Measurements from ENCODE around the gene DOCK2.
"Not testable (repeated sequence)": the region's sequence is repeated elsewhere in the genome, so short reads cannot be mapped to it uniquely, and the experiment has no call there.

DOCK2 gene

DNA sequence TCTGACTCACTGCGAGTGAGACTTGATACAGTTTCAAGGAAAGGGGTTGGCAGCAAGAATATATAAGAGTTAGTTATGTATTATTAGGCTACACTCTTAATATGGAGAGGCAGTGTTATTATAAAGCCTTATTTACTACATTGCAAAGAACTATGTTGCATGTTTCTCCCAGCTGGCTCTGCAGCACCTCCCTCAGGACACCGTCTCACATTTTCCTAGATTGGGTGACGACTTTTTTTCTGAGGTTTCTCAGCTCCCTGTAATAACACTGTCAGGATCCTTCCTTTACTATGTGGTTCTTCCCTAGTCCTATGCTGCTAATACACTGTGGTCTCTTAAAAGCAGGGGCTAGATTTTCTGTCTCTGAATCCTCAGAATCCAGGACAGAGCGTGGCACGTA, 189.5 kb downstream of the DOCK2 start:
- no peaks in the 10 kb centered on the region for H3K36me3 ChIP-seq (ENCODE audit: control insufficient read depth, insufficient read depth, low read length)
- H3K27me3 ChIP-seq (ENCODE audit: control insufficient read depth, insufficient read depth, low read length), result no peaks in the 10 kb centered on the region
- no peak overlapping the region for H3K27ac ChIP-seq (ENCODE audit: low read depth, low read length)
- no peaks in the 10 kb centered on the region for H3K4me1 ChIP-seq (ENCODE audit: control insufficient read depth, insufficient read depth, low read length)
- H3K9ac ChIP-seq (ENCODE audit: low read length), result no peak overlapping the region
- H3K9me3 ChIP-seq (ENCODE audit: control insufficient read depth, insufficient read depth, low read depth, low read length), result 0 out of 2 replicates have a peak, but pooled peaks cover 2% of the 10 kb centered on the region
- no peak overlapping the region for H3K4me3 ChIP-seq (ENCODE audit: low read depth, low read length)

DNA sequence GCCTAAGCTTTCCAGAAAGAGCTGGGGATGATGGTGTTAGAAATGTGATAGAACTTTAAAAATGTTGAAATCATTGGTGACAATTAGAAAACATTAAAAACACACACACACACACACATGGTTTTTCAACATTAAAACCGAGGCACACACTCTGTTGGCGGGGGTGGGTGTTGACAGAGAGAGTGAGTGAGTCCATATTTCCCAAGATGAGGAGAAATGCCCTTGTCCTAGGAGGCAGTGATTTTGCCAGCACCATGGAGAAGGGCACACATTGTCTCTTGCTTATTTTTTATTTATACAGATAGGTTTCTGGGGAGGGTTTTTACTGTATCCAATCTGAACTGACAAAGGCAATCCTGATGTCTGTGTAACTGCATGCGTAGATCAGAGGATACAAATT, 190.7 kb downstream of the DOCK2 start:
- Histone ChIP-seq H3K27me3 (ENCODE audit: control insufficient read depth, insufficient read depth, low read length) (no peaks in the 10 kb centered on the region), H3K9me3 (ENCODE audit: control insufficient read depth, insufficient read depth, low read depth, low read length) (0 out of 2 replicates have a peak, but pooled peaks cover 2% of the 10 kb centered on the region), H3K4me1 (ENCODE audit: control insufficient read depth, insufficient read depth, low read length) (no peaks in the 10 kb centered on the region), H3K4me3 (ENCODE audit: low read depth, low read length) (no peak overlapping the region), H3K9ac (ENCODE audit: low read length) (no peak overlapping the region), H3K36me3 (ENCODE audit: control insufficient read depth, insufficient read depth, low read length) (no peaks in the 10 kb centered on the region), H3K27ac (ENCODE audit: low read depth, low read length) (no peak overlapping the region)

DNA sequence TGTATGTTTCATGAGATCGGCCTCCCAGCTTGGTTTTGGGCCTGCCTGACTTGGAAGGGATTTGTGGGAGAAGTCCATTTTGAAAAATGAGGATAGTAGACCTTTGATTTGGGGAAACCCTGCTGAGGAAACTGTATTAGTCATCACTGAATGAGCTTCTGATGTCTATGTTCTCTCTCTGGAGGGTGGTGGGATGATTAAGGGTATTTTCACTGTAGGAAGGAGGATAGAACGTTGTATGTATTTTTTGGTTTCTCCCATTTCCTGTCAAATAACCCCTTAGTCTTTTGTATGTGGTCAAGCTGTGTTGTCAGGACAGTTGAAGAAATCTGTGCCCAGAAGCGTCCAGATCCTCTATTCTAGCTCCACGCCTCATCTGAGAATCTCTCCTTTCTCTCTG, 191.3 kb downstream of the DOCK2 start:
- Histone ChIP-seq H3K9ac (ENCODE audit: low read length) (no peak overlapping the region), H3K27me3 (ENCODE audit: control insufficient read depth, insufficient read depth, low read length) (no peaks in the 10 kb centered on the region), H3K4me3 (ENCODE audit: low read depth, low read length) (no peak overlapping the region), H3K27ac (ENCODE audit: low read depth, low read length) (no peak overlapping the region), H3K9me3 (ENCODE audit: control insufficient read depth, insufficient read depth, low read depth, low read length) (0 out of 2 replicates have a peak, but pooled peaks cover 2% of the 10 kb centered on the region), H3K4me1 (ENCODE audit: control insufficient read depth, insufficient read depth, low read length) (no peaks in the 10 kb centered on the region), H3K36me3 (ENCODE audit: control insufficient read depth, insufficient read depth, low read length) (no peaks in the 10 kb centered on the region)

DNA sequence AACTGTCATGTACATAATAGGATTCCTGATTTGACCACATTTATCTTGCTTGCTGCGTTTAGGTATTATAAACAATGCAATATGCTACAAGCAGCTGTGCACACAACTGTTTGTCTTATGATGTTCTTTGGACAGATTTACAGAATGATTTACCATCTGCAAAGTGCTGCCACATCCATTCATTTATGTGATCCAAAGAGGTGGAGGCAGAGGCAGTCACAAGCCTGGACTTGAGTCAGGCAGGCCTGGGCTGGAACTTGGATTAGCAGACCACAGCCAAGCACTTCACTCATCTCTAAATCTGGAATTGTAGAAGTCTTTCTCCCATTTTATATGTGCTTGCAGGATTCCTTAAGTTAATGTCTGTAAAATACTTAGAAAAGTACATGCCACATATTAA, 194.3 kb downstream of the DOCK2 start:
- H3K27ac ChIP-seq (ENCODE audit: low read depth, low read length), result no peak overlapping the region

DNA sequence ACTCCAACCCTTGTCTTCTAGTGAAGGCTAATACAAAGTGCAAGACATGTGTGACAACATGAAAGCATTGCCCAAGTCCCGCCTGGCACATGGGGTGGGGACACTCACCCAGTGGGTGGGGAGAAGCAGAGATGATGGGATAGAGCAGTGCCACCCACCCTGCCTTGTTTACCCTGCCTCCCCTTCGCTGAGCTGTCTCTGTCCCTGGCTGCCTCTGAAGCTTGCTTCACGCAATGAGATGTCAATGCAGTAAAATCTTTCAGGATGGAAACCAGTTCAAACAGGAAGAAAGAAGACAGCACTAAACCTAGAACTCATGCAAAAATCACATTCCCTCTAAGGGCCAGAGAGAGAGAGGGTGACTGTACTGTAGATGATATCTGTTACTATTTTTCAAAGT, 195.2 kb downstream of the DOCK2 start:
- no peak overlapping the region for H3K9ac ChIP-seq (ENCODE audit: low read length)
- H3K27me3 ChIP-seq (ENCODE audit: control insufficient read depth, insufficient read depth, low read length), result no peaks in the 10 kb centered on the region
- no peaks in the 10 kb centered on the region for H3K36me3 ChIP-seq (ENCODE audit: control insufficient read depth, insufficient read depth, low read length)
- H3K27ac ChIP-seq (ENCODE audit: low read depth, low read length), result no peak overlapping the region
- H3K4me3 ChIP-seq (ENCODE audit: low read depth, low read length), result no peak overlapping the region
- no peaks in the 10 kb centered on the region for H3K9me3 ChIP-seq (ENCODE audit: control insufficient read depth, insufficient read depth, low read depth, low read length)
- H3K4me1 ChIP-seq (ENCODE audit: control insufficient read depth, insufficient read depth, low read length), result no peaks in the 10 kb centered on the region

More for the DNA sequence above, 194.3 kb downstream of the DOCK2 start:
- no peaks in the 10 kb centered on the region for H3K27me3 ChIP-seq (ENCODE audit: control insufficient read depth, insufficient read depth, low read length)
- no peaks in the 10 kb centered on the region for H3K36me3 ChIP-seq (ENCODE audit: control insufficient read depth, insufficient read depth, low read length)
- H3K9me3 ChIP-seq (ENCODE audit: control insufficient read depth, insufficient read depth, low read depth, low read length), result no peaks in the 10 kb centered on the region
- no peak overlapping the region for H3K9ac ChIP-seq (ENCODE audit: low read length)
- H3K4me1 ChIP-seq (ENCODE audit: control insufficient read depth, insufficient read depth, low read length), result no peaks in the 10 kb centered on the region
- no peak overlapping the region for H3K4me3 ChIP-seq (ENCODE audit: low read depth, low read length)

DNA sequence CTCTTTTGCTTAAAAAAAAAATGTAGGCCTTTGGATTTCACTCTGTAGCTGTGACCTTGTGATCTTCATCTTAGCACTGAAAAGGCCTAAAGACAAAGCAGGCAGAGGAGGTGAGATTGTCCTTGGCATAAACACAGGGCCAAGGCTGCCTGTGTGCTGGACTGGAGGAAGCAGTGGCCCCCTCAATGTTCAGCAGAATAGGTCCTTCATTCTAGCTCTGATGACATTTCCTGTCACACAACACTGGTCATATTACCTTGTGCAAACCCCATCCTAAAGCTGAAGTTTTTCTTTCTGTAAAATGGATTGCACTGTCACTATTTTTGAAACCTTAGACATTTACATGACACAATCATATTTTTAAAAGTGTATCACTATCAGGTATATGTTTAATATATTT, 195.8 kb downstream of the DOCK2 start:
- no peaks in the 10 kb centered on the region for H3K27me3 ChIP-seq (ENCODE audit: control insufficient read depth, insufficient read depth, low read length)
- no peaks in the 10 kb centered on the region for H3K36me3 ChIP-seq (ENCODE audit: control insufficient read depth, insufficient read depth, low read length)
- no peak overlapping the region for H3K9ac ChIP-seq (ENCODE audit: low read length)
- H3K4me1 ChIP-seq (ENCODE audit: control insufficient read depth, insufficient read depth, low read length), result no peaks in the 10 kb centered on the region
- H3K9me3 ChIP-seq (ENCODE audit: control insufficient read depth, insufficient read depth, low read depth, low read length), result no peaks in the 10 kb centered on the region
- no peak overlapping the region for H3K27ac ChIP-seq (ENCODE audit: low read depth, low read length)
- H3K4me3 ChIP-seq (ENCODE audit: low read depth, low read length), result no peak overlapping the region

DNA sequence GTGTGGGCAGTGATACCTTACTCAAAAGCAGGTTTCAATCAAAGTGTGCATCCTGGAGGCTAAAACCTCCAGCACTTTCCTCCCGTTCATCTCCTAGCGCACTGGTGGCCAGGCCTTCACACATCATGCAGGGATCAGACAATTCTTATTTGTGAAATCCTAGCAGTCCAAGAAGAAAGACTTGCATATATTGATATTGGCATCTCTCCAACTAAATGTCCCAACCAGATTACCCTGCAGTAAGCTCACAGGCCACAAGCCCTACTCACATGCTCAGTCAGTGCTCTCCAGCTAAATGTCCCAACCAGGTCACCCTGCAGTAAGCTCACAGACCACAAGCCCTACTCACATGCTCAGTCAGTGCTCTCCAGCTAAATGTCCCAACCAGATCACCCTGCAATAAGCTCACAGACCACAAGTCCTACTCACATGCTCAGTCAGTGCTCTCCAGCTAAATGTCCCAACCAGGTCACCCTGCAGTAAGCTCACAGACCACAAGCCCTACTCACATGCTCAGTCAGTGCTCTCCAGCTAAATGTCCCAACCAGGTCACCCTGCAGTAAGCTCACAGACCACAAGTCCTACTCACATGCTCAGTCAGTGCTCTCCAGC, 196.7 kb downstream of the DOCK2 start:
- H3K9me3 ChIP-seq (ENCODE audit: control insufficient read depth, insufficient read depth, low read depth, low read length); H3K27ac ChIP-seq (ENCODE audit: low read depth, low read length); H3K9ac ChIP-seq (ENCODE audit: low read length); H3K4me3 ChIP-seq (ENCODE audit: low read depth, low read length); H3K4me1 ChIP-seq (ENCODE audit: control insufficient read depth, insufficient read depth, low read length); H3K27me3 ChIP-seq (ENCODE audit: control insufficient read depth, insufficient read depth, low read length); H3K36me3 ChIP-seq (ENCODE audit: control insufficient read depth, insufficient read depth, low read length): not testable (repeated sequence)

DNA sequence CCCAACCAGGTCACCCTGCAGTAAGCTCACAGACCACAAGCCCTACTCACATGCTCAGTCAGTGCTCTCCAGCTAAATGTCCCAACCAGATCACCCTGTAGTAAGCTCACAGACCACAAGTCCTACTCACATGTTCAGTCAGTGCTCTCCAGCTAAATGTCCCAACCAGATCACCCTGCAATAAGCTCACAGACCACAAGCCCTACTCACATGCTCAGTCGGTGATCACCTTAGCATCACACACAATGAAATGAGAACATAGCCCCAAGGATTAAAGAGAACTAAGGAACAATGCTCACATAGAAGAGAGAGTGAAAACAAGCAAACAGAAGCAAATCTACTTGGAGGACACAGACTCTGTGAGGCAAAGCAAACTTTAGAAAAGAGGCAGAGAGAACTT, 197.5 kb downstream of the DOCK2 start:
- not testable (repeated sequence) for H3K36me3 ChIP-seq (ENCODE audit: control insufficient read depth, insufficient read depth, low read length); H3K9ac ChIP-seq (ENCODE audit: low read length); H3K27ac ChIP-seq (ENCODE audit: low read depth, low read length); H3K9me3 ChIP-seq (ENCODE audit: control insufficient read depth, insufficient read depth, low read depth, low read length); H3K4me3 ChIP-seq (ENCODE audit: low read depth, low read length); H3K4me1 ChIP-seq (ENCODE audit: control insufficient read depth, insufficient read depth, low read length); H3K27me3 ChIP-seq (ENCODE audit: control insufficient read depth, insufficient read depth, low read length)

DNA sequence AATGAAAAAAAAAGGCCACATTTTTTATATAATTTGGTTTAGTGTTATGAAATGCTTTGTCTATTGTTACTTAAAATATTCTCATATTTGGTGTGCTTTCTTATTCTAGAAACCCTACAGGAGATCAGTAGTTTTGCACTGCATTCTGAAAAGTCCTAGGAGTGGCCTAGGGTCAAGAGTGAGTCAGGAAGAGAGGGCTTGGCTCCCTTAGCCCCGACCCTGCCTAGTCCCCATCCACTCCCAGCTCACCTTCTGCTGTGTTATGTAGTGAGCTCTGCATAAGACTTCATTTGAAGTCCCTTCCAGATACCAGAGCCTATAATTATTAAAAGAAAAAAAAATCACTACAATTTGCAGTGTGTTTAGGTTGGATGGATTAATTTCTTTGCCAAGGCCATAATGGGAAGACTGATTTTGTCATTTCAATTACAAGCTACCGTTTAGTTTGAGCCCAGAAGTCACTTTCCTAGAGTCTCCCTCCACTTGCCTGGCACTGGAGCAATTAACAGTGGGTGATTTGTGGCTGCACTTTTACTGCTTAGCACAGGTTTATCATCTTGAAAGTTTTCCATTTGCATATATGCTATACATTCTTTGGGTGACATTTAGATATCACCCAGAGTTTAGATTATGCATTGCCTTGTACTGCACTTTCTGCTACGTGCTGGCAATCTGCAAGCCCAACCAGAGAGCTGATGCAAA, 199.9 kb downstream of the DOCK2 start:
- Histone ChIP-seq H3K36me3 (ENCODE audit: control insufficient read depth, insufficient read depth, low read length) (no peaks in the 10 kb centered on the region), H3K27ac (ENCODE audit: low read depth, low read length) (no peak overlapping the region), H3K4me3 (ENCODE audit: low read depth, low read length) (no peak overlapping the region), H3K9me3 (ENCODE audit: control insufficient read depth, insufficient read depth, low read depth, low read length) (no peaks in the 10 kb centered on the region), H3K27me3 (ENCODE audit: control insufficient read depth, insufficient read depth, low read length) (no peaks in the 10 kb centered on the region), H3K4me1 (ENCODE audit: control insufficient read depth, insufficient read depth, low read length) (no peaks in the 10 kb centered on the region), H3K9ac (ENCODE audit: low read length) (no peak overlapping the region)

DNA sequence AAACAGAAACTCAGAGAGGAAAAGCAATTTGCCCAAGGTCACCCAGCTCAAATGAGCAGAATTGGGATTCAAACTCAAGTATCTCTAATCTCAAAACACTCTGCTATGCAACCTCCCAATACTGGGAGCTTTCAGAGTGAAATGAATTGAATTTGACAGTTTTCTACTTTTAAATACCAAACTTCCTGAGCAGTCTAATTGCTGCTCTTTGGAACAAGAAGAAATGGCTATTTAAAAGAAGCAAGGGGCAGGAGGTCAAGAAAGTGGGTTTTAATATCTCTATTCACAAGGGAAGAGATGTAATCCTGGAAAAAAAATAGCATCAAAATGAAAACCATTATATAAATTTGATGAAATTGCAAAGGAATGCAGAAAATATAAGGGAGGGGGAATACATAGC, 200.6 kb downstream of the DOCK2 start:
- no peak overlapping the region for H3K9ac ChIP-seq (ENCODE audit: low read length)
- no peak overlapping the region for H3K4me3 ChIP-seq (ENCODE audit: low read depth, low read length)
- H3K36me3 ChIP-seq (ENCODE audit: control insufficient read depth, insufficient read depth, low read length), result no peaks in the 10 kb centered on the region
- no peak overlapping the region for H3K27ac ChIP-seq (ENCODE audit: low read depth, low read length)
- H3K9me3 ChIP-seq (ENCODE audit: control insufficient read depth, insufficient read depth, low read depth, low read length), result no peaks in the 10 kb centered on the region
- H3K27me3 ChIP-seq (ENCODE audit: control insufficient read depth, insufficient read depth, low read length), result no peaks in the 10 kb centered on the region
- H3K4me1 ChIP-seq (ENCODE audit: control insufficient read depth, insufficient read depth, low read length), result no peaks in the 10 kb centered on the region

DNA sequence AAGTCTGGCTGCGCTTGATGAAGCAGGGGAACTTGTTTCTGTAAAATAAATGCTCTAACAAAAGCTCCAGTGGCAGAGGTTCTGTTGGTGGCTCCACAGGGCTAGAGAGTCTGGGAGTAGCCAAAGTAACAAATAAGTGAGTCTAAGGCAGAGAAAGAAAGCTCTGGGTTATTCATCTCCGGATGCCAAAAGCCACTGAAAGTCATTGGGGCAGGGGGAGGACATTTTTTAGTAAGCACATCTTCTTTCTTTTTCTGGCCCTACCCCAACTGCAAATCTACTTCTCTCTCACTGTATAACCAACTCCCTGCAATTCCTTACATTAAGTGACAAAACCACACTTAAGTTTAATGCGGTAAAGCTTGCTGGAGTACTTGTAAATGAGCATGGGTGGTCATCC, 201.6 kb downstream of the DOCK2 start:
- Histone ChIP-seq H3K4me3 (ENCODE audit: low read depth, low read length) (no peak overlapping the region), H3K27ac (ENCODE audit: low read depth, low read length) (no peak overlapping the region), H3K36me3 (ENCODE audit: control insufficient read depth, insufficient read depth, low read length) (no peaks in the 10 kb centered on the region), H3K9ac (ENCODE audit: low read length) (no peak overlapping the region), H3K4me1 (ENCODE audit: control insufficient read depth, insufficient read depth, low read length) (no peaks in the 10 kb centered on the region), H3K9me3 (ENCODE audit: control insufficient read depth, insufficient read depth, low read depth, low read length) (no peaks in the 10 kb centered on the region), H3K27me3 (ENCODE audit: control insufficient read depth, insufficient read depth, low read length) (no peaks in the 10 kb centered on the region)

Measured in HUES6 (cell line).